Measurements from ENCODE around the gene MYO1D. TPM values are rescaled to one million over a fixed set of nuclear protein-coding genes. Genes with fewer than 3 reads are reported as not detected.

Gene MYO1D
- total RNA-seq, 1 experiment from 2014 or later: 29.9 TPM

GRCh38 chr17:32552280-32552679 lies 324.6 kb downstream of the MYO1D start (continued):
- TF ChIP-seq E2F4 (CRISPR knock-in tag; IDR thresholded peaks at IDR 0.05; ENCODE audit: borderline replicate concordance, low read depth) (no peak), HMGA2 (CRISPR knock-in tag; IDR thresholded peaks at IDR 0.05) (no peak), ZSCAN18 (CRISPR knock-in tag; IDR thresholded peaks at IDR 0.05) (no peak), ZNF232 (CRISPR knock-in tag; IDR thresholded peaks at IDR 0.05) (no peak)

GRCh38 chr17:32551186-32551955 lies 325.6 kb downstream of the MYO1D start:
- no peak for ATAC-seq
- Mint-ChIP-seq H3K27ac (no peak overlapping the region), H3K4me3 (no peak overlapping the region), H3K4me1 (peaks cover 33% of the 10 kb centered on the region), H3K9me3 (no peaks in the 10 kb centered on the region), H3K27me3 (ENCODE audit: low read depth) (no peaks in the 10 kb centered on the region), H3K36me3 (no peaks in the 10 kb centered on the region)
- ChIA-PET CTCF (no interaction called here), POLR2A (interaction anchor here (0.6 kb wide), 1 partner anchor 41 kb away, joined by 5 read pairs; no protein-coding TSS in a partner anchor)
- no peak for DNase-seq (ENCODE audit: low spot score)
- TF ChIP-seq ZBTB21 (CRISPR knock-in tag; IDR thresholded peaks at IDR 0.05; ENCODE audit: borderline replicate concordance) (no peak), NR3C1 (CRISPR knock-in tag; conservative IDR thresholded peaks at IDR 0.05; ENCODE audit: low read depth) (no peak), ZBTB43 (CRISPR knock-in tag; IDR thresholded peaks at IDR 0.05) (no peak)

- ATAC-seq (no peak), DNase-seq (ENCODE audit: low spot score) (no peak)
- ChIA-PET POLR2A (no interaction called here), CTCF (interaction anchor here (1.6 kb wide), 1 partner anchor 110 kb away, joined by 5 read pairs; no protein-coding TSS in a partner anchor)
- H3K36me3 Mint-ChIP-seq: no peaks in the 10 kb centered on the region
- H3K27ac Mint-ChIP-seq: peak overlapping the region; percentile 74
- TF ChIP-seq CREB1 (CRISPR knock-in tag; IDR thresholded peaks at IDR 0.05) (no peak), ATF1 (CRISPR knock-in tag; IDR thresholded peaks at IDR 0.05) (no peak), TP53 (CRISPR knock-in tag; IDR thresholded peaks at IDR 0.05) (no peak), ZNF219 (CRISPR knock-in tag; IDR thresholded peaks at IDR 0.05; ENCODE audit: borderline replicate concordance) (no peak), ZNF232 (CRISPR knock-in tag; IDR thresholded peaks at IDR 0.05) (no peak), SP1 (CRISPR knock-in tag; conservative IDR thresholded peaks at IDR 0.05) (no peak), FOXK1 (CRISPR knock-in tag; IDR thresholded peaks at IDR 0.05) (no peak), IRF2 (CRISPR knock-in tag; IDR thresholded peaks at IDR 0.05; ENCODE audit: borderline replicate concordance, low read depth) (no peak), ZNF138 (CRISPR knock-in tag; conservative IDR thresholded peaks at IDR 0.05) (no peak), GABPB1 (CRISPR knock-in tag; IDR thresholded peaks at IDR 0.05) (no peak), ERG (CRISPR knock-in tag; IDR thresholded peaks at IDR 0.05) (no peak), ZNF425 (CRISPR knock-in tag; conservative IDR thresholded peaks at IDR 0.05) (no peak), AFF4 (CRISPR knock-in tag; IDR thresholded peaks at IDR 0.05; ENCODE audit: borderline replicate concordance) (no peak)
- no peaks in the 10 kb centered on the region for H3K27me3 Mint-ChIP-seq (ENCODE audit: low read depth)
- H3K9me3 Mint-ChIP-seq: no peaks in the 10 kb centered on the region
- H3K4me1 Mint-ChIP-seq: peaks cover 45% of the 10 kb centered on the region
- H3K4me3 Mint-ChIP-seq: no peak overlapping the region
Measured at GRCh38 chr17:32549559-32549958, 327.4 kb downstream of the MYO1D start.
